ENCODE data around the gene ABCD1. TPM values are rescaled to one million over a fixed set of nuclear protein-coding genes. Genes with fewer than 3 reads are reported as not detected.

The ABCD1 gene
- total RNA-seq, 1 experiment from 2014 or later, result 44.4 TPM

- Histone ChIP-seq H3K79me2 (ENCODE audit: low read length) (peaks cover 25% of the 10 kb centered on the region), H3F3A (ENCODE audit: low read length, unreplicated experiment) (no peaks in the 10 kb centered on the region), H3K27ac (ENCODE audit: low read length) (peak overlapping the region; percentile 86), H3K9ac (ENCODE audit: low read length) (peak overlapping the region; percentile 67), H3K36me3 (ENCODE audit: low read depth, low read length) (no peaks in the 10 kb centered on the region), H3K4me3 (ENCODE audit: low read length) (peak overlapping the region; percentile 68), H3K4me2 (ENCODE audit: low read length) (peak overlapping the region; percentile 97), H2AFZ (ENCODE audit: low read length) (peak overlapping the region; percentile 49; the same call in 1 of the 2 replicates), H3K9me3 (ENCODE audit: low read length) (no peaks in the 10 kb centered on the region), H3K27me3 (ENCODE audit: low read length) (no peaks in the 10 kb centered on the region), H3K9me2 (replicated peaks; ENCODE audit: low read length) (no peaks in the 10 kb centered on the region), H4K20me1 (ENCODE audit: low read length) (no peaks in the 10 kb centered on the region), H3K4me1 (ENCODE audit: insufficient read depth, low read length) (peaks cover 28% of the 10 kb centered on the region)
- TF ChIP-seq, protein P1, sequence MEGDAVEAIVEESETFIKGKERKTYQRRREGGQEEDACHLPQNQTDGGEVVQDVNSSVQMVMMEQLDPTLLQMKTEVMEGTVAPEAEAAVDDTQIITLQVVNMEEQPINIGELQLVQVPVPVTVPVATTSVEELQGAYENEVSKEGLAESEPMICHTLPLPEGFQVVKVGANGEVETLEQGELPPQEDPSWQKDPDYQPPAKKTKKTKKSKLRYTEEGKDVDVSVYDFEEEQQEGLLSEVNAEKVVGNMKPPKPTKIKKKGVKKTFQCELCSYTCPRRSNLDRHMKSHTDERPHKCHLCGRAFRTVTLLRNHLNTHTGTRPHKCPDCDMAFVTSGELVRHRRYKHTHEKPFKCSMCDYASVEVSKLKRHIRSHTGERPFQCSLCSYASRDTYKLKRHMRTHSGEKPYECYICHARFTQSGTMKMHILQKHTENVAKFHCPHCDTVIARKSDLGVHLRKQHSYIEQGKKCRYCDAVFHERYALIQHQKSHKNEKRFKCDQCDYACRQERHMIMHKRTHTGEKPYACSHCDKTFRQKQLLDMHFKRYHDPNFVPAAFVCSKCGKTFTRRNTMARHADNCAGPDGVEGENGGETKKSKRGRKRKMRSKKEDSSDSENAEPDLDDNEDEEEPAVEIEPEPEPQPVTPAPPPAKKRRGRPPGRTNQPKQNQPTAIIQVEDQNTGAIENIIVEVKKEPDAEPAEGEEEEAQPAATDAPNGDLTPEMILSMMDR (conservative IDR thresholded peaks at IDR 0.05; ENCODE audit: low read depth, low read length), result no peak
- TF ChIP-seq EZH2phosphoT487 (IDR thresholded peaks at IDR 0.05; ENCODE audit: borderline replicate concordance, low read length), result no peak
- TF ChIP-seq EZH2 (IDR thresholded peaks at IDR 0.05; ENCODE audit: low read length, unreplicated experiment), result no peak
- peak; percentile 40 for ATAC-seq
- CTCF ChIA-PET, result interaction anchor here (1.0 kb wide), 2 partner anchors 158 to 181 kb away, joined by 3 to 5 read pairs; no protein-coding TSS in a partner anchor
- POLR2A ChIA-PET (ENCODE audit: unreplicated experiment), result interaction anchor here (0.6 kb wide), 1 partner anchor 9 kb away, joined by 10 read pairs; no protein-coding TSS in a partner anchor
- intact Hi-C loops (cut with micrococcal nuclease), result loop anchor here (2.0 kb wide), 1 partner anchor 29 kb away; the partner anchor contains the start of genes IDH3G and SSR4
- BruUV-seq (replicated peaks), result no TSS peak
- DNase-seq, result no peak
These were observed 40.8 kb downstream of the ABCD1 start for GRCh38 chrX:153765138-153766079.

GRCh38 chrX:153766098-153766817 lies 41.6 kb downstream of the ABCD1 start:
- CTCF ChIA-PET, result interaction anchor here (0.5 to 1.0 kb wide), 3 partner anchors 11 to 181 kb away, joined by 3 to 5 read pairs (median 4); no protein-coding TSS in a partner anchor
- TF ChIP-seq EZH2phosphoT487 (IDR thresholded peaks at IDR 0.05; ENCODE audit: borderline replicate concordance, low read length) (no peak), EZH2 (IDR thresholded peaks at IDR 0.05; ENCODE audit: low read length, unreplicated experiment) (no peak)
- TF ChIP-seq, protein P1 (conservative IDR thresholded peaks at IDR 0.05; ENCODE audit: low read depth, low read length), result no peak
- Histone ChIP-seq H3K9ac (ENCODE audit: low read length) (peak overlapping the region; percentile 67), H3K27ac (ENCODE audit: low read length) (peak overlapping the region; percentile 86), H3K36me3 (ENCODE audit: low read depth, low read length) (no peaks in the 10 kb centered on the region), H3K9me3 (ENCODE audit: low read length) (no peaks in the 10 kb centered on the region), H3K27me3 (ENCODE audit: low read length) (no peaks in the 10 kb centered on the region), H4K20me1 (ENCODE audit: low read length) (no peaks in the 10 kb centered on the region), H3K79me2 (ENCODE audit: low read length) (peaks cover 25% of the 10 kb centered on the region), H3K4me1 (ENCODE audit: insufficient read depth, low read length) (peaks cover 28% of the 10 kb centered on the region), H3K4me3 (ENCODE audit: low read length) (peak overlapping the region; percentile 68), H3F3A (ENCODE audit: low read length, unreplicated experiment) (no peaks in the 10 kb centered on the region), H3K9me2 (replicated peaks; ENCODE audit: low read length) (no peaks in the 10 kb centered on the region), H2AFZ (ENCODE audit: low read length) (peak overlapping the region; percentile 49; the same call in 1 of the 2 replicates), H3K4me2 (ENCODE audit: low read length) (peak overlapping the region; percentile 97)
- intact Hi-C loops (cut with micrococcal nuclease), result no loop called here
- ATAC-seq (peak; percentile 69), DNase-seq (peak; percentile 76)
- POLR2A ChIA-PET (ENCODE audit: unreplicated experiment), result interaction anchor here (0.6 kb wide), 1 partner anchor 8 kb away, joined by 10 read pairs; no protein-coding TSS in a partner anchor
- TSS peak; percentile 65 for BruUV-seq (replicated peaks)
